ENCODE results near the gene ERC1.
A peak's percentile ranks its signal among the peaks of the same experiment; 100 is the strongest.

The ERC1 gene

DNA sequence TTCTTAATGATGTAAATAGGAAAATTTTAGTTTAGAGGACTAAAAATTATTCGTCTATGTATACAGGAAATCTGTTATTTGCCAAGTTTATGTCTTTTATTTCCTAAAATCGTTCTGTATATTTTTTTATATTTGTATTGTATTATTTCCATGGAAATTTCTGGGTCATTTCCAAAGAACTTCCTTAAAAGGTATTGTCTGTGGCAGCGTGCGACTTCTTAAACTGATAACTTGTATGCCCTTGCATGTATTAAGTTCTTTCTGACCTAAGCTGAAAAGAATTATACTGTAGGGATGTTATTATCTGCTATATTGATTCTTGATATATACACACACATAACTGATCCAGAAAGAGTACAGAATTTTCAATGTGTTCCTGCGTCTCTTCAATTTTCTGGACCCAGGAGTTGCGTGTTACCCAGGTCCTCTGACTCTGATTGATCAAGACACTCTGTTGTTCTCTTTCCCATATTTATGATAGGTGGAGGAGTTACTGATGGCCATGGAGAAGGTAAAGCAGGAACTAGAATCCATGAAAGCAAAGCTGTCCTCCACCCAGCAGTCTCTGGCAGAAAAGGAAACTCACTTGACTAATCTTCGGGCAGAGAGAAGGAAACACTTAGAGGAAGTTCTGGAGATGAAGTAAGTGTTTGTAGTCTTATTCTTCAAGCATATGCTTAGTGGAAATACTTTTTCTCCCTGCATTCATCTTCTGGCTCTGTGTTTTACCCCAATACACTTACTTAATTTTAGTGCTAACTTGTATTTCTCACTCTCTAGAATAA lies 298.5 kb downstream of the ERC1 start:
- H3K27ac Mint-ChIP-seq, result no peak overlapping the region
- ATAC-seq, result no peak
- H3K4me3 Mint-ChIP-seq, result no peak overlapping the region
- no peaks in the 10 kb centered on the region for H3K27me3 Mint-ChIP-seq
- peaks cover 48% of the 10 kb centered on the region for H3K36me3 Mint-ChIP-seq
- no peaks in the 10 kb centered on the region for H3K9me3 Mint-ChIP-seq
- no peaks in the 10 kb centered on the region for H3K4me1 Mint-ChIP-seq

DNA sequence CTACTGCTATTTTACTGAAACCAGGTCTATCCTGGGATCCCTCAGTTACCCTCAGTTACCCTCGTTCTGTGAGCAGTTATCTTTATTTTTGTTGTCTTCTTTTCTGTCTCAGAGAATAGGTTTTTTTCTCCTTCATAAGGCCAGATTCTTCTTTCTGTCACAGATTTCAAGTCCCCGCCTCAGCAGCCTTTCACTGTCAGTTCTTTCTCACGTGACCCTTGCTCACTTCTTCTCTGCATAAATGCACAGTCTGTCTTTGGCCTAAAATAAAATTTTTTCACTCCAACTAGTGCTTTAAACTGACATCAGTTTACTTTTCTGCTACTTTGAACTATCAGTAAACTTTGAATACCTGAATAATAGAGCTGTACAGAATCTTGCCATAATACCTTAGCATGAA lies 299.7 kb downstream of the ERC1 start:
- Mint-ChIP-seq H3K27me3 (no peaks in the 10 kb centered on the region), H3K4me1 (no peaks in the 10 kb centered on the region), H3K27ac (no peak overlapping the region), H3K36me3 (peaks cover 49% of the 10 kb centered on the region), H3K4me3 (no peak overlapping the region), H3K9me3 (no peaks in the 10 kb centered on the region)
- ATAC-seq, result no peak

DNA sequence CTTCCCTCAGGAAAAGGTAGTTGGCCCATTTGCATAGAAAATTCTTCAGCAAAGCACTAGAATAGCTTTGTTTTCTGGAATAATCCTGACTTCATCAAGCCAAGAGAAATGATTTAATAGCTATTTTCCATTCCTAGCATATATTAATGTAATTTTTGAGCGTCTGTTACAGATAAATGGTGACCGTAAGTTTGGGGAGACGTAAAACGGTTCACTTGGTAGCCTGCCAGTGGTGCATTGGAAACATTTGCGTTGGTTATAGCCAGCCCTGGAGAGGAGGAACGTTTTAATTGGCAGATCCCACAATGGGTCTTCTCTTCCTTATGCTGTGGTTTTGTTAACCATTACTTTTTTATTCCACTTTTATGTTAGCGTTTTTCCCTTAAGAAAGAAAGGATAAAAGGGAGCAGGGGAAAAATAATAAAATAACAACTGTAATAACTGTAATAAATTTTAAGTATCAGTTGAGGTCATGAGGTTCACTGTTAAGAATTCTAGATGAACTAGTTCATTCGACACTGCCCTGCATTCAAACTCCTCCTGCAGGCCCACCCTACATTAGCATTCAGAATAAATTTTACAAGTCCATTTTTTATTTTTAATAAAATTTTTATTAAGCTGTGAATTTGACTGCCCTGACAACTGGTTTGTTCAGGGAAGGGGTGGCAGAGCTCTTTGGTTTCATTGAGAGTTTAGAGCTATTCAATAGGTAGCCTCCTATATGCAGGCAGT lies 300.7 kb downstream of the ERC1 start:
- ATAC-seq, result no peak

DNA sequence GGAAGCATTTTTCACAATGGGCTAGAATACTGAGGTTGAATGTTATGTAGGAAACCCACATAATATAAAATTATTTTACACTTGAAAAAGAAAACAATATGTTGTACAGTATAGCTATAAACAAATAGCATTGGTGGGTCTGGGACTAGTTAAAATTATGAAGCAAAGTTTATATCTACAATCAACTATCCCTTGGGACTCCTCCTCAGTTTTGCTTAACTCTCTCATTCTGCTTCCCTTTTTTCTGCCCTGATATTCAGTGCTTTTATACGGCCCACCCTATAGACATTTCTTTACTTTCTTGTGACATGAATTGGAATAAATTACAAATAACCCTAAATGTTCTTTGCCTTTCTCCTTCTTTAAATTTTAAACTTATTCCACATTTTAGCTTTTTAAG lies 302.9 kb downstream of the ERC1 start:
- Mint-ChIP-seq H3K27ac (no peak overlapping the region), H3K9me3 (peaks cover 6% of the 10 kb centered on the region), H3K4me1 (no peaks in the 10 kb centered on the region), H3K27me3 (no peaks in the 10 kb centered on the region), H3K4me3 (no peak overlapping the region), H3K36me3 (peaks cover 77% of the 10 kb centered on the region)
- no peak for ATAC-seq

More for the DNA sequence above, 300.7 kb downstream of the ERC1 start:
- Mint-ChIP-seq H3K27me3 (no peaks in the 10 kb centered on the region), H3K4me3 (no peak overlapping the region), H3K4me1 (no peaks in the 10 kb centered on the region), H3K27ac (no peak overlapping the region), H3K9me3 (no peaks in the 10 kb centered on the region), H3K36me3 (peaks cover 56% of the 10 kb centered on the region)

DNA sequence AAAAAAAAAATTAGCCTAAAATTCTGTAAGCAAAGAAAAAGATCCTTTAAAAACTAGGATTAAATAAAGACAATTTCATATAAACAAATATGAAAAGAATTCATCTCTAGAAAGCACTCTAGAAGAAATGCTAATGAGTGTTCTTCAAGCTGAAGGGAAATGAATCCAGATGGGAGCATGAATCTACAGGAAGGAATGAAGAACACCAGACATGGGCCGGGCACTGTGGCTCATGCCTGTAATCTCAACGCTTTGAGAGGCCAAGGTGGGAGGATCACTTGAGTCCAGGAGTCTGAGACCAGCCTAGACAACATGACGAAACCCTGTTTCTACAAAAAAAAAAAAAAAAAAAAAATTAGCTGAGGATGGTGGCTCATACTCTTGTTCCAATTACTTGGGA lies 306.2 kb downstream of the ERC1 start:
- no peaks in the 10 kb centered on the region for H3K27me3 Mint-ChIP-seq
- ATAC-seq, result no peak
- H3K36me3 Mint-ChIP-seq, result peaks cover 75% of the 10 kb centered on the region
- H3K4me3 Mint-ChIP-seq, result no peak overlapping the region
- H3K4me1 Mint-ChIP-seq, result no peaks in the 10 kb centered on the region
- no peak overlapping the region for H3K27ac Mint-ChIP-seq
- peaks cover 13% of the 10 kb centered on the region for H3K9me3 Mint-ChIP-seq

- no peak for ATAC-seq
- peaks cover 80% of the 10 kb centered on the region for H3K36me3 Mint-ChIP-seq
- H3K27me3 Mint-ChIP-seq, result no peaks in the 10 kb centered on the region
- H3K4me3 Mint-ChIP-seq, result no peak overlapping the region
- H3K27ac Mint-ChIP-seq, result no peak overlapping the region
- H3K4me1 Mint-ChIP-seq, result no peaks in the 10 kb centered on the region
- peaks cover 13% of the 10 kb centered on the region for H3K9me3 Mint-ChIP-seq
Observed at GRCh38 chr12:1297639-1298175, 306.7 kb downstream of the ERC1 start.

- Mint-ChIP-seq H3K27ac (no peak overlapping the region), H3K9me3 (peaks cover 13% of the 10 kb centered on the region), H3K4me1 (no peaks in the 10 kb centered on the region), H3K27me3 (no peaks in the 10 kb centered on the region), H3K4me3 (no peak overlapping the region), H3K36me3 (peaks cover 69% of the 10 kb centered on the region)
- no peak for ATAC-seq
Observed at GRCh38 chr12:1300460-1300859, 309.4 kb downstream of the ERC1 start.

GRCh38 chr12:1302201-1302870 lies 311.3 kb downstream of the ERC1 start:
- no peak for ATAC-seq
- no peaks in the 10 kb centered on the region for H3K4me1 Mint-ChIP-seq
- H3K27me3 Mint-ChIP-seq, result no peaks in the 10 kb centered on the region
- H3K36me3 Mint-ChIP-seq, result peaks cover 62% of the 10 kb centered on the region
- no peak overlapping the region for H3K4me3 Mint-ChIP-seq
- H3K27ac Mint-ChIP-seq, result no peak overlapping the region
- peaks cover 13% of the 10 kb centered on the region for H3K9me3 Mint-ChIP-seq

- Mint-ChIP-seq H3K4me1 (peaks cover 9% of the 10 kb centered on the region), H3K36me3 (peaks cover 45% of the 10 kb centered on the region), H3K4me3 (no peak overlapping the region), H3K9me3 (peaks cover 3% of the 10 kb centered on the region), H3K27me3 (no peaks in the 10 kb centered on the region), H3K27ac (no peak overlapping the region)
- ATAC-seq, result no peak
Observed at GRCh38 chr12:1305063-1305434, 314.0 kb downstream of the ERC1 start.

- Mint-ChIP-seq H3K4me1 (peaks cover 9% of the 10 kb centered on the region), H3K4me3 (no peak overlapping the region), H3K27ac (no peak overlapping the region), H3K36me3 (peaks cover 42% of the 10 kb centered on the region), H3K9me3 (no peaks in the 10 kb centered on the region), H3K27me3 (no peaks in the 10 kb centered on the region)
- ATAC-seq, result no peak
Observed at GRCh38 chr12:1305791-1306500, 314.9 kb downstream of the ERC1 start.

- Mint-ChIP-seq H3K9me3 (no peaks in the 10 kb centered on the region), H3K27ac (no peak overlapping the region), H3K4me3 (no peak overlapping the region)
Observed at GRCh38 chr12:1306817-1307216, 315.8 kb downstream of the ERC1 start.

DNA sequence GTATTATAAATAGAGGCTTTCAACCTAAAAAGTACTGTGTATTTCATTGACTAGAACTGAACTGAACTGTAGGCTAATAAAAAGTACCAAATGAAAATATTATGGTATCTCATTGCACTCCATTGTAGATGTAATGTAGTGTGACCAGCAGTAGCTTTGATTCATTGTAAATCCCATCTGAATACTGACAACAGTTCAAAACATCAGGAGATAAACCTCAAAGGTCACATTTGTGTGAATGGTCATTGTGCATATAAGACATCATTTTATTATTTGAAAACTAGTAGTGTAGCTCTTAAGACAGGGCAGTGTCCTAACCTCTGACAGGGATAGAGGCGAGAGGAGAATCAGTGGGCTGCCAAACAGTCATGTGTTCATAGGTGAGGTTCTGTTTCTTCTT lies 316.8 kb downstream of the ERC1 start:
- H3K4me1 Mint-ChIP-seq, result peaks cover 9% of the 10 kb centered on the region
- H3K27me3 Mint-ChIP-seq, result no peaks in the 10 kb centered on the region
- ATAC-seq, result no peak
- no peak overlapping the region for H3K27ac Mint-ChIP-seq
- H3K9me3 Mint-ChIP-seq, result no peaks in the 10 kb centered on the region
- peaks cover 44% of the 10 kb centered on the region for H3K36me3 Mint-ChIP-seq
- H3K4me3 Mint-ChIP-seq, result no peak overlapping the region

More at GRCh38 chr12:1306817-1307216, 315.8 kb downstream of the ERC1 start:
- Mint-ChIP-seq H3K27me3 (no peaks in the 10 kb centered on the region), H3K36me3 (peaks cover 41% of the 10 kb centered on the region), H3K4me1 (peaks cover 9% of the 10 kb centered on the region)
- ATAC-seq, result no peak

DNA sequence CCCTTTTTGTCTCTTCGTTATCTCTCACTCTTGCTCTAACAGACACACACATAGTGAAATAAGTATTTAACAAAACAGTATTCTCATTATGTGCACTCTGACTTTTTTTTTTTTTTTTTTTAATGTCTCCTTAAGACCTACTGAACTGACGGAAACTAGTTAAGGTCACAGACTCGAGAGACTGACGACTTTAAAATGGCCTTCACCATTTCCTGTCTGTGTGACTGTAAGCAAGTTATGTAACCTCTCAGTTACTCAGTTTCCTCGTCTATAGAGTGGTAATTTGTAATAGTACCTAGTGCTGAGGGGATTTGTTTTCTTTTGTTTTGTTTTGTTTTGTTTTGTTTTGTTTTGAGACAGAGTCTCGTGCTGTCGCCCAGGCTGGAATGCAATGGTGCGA lies 318.6 kb downstream of the ERC1 start:
- H3K9me3 Mint-ChIP-seq, result peaks cover under 1% of the 10 kb centered on the region
- no peak for ATAC-seq
- peaks cover 49% of the 10 kb centered on the region for H3K36me3 Mint-ChIP-seq
- peak overlapping the region; percentile 60 for H3K27ac Mint-ChIP-seq
- H3K4me1 Mint-ChIP-seq, result peaks cover 9% of the 10 kb centered on the region
- H3K27me3 Mint-ChIP-seq, result no peaks in the 10 kb centered on the region
- H3K4me3 Mint-ChIP-seq, result peak overlapping the region; percentile 43

GRCh38 chr12:1310653-1311052 lies 319.6 kb downstream of the ERC1 start:
- peaks cover 9% of the 10 kb centered on the region for H3K4me1 Mint-ChIP-seq
- H3K4me3 Mint-ChIP-seq, result no peak overlapping the region
- peaks cover 5% of the 10 kb centered on the region for H3K9me3 Mint-ChIP-seq
- H3K27me3 Mint-ChIP-seq, result no peaks in the 10 kb centered on the region
- ATAC-seq, result no peak
- no peak overlapping the region for H3K27ac Mint-ChIP-seq
- peaks cover 59% of the 10 kb centered on the region for H3K36me3 Mint-ChIP-seq

DNA sequence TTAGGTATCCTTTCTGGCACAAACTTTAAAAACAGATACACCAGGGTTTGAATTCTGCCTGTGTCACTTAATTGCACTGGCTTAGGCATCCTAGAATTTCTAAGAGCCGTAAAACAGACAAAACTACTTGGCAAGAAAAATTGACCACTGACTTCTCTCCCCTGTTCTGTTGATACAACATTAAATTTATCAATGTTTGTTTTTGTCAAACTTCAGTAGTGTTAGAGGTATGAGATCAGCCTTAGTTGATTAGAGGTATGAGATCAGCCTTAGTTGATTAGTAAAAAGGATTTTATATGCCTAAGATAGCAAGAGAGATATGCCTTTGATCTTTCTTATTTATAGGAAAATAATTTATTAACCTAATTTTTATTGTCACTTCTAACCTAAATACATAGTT lies 320.1 kb downstream of the ERC1 start:
- Mint-ChIP-seq H3K4me1 (peaks cover 9% of the 10 kb centered on the region), H3K27me3 (no peaks in the 10 kb centered on the region), H3K9me3 (peaks cover 5% of the 10 kb centered on the region), H3K27ac (no peak overlapping the region), H3K36me3 (peaks cover 63% of the 10 kb centered on the region), H3K4me3 (no peak overlapping the region)
- ATAC-seq, result no peak
